GM18867 (cell line): ENCODE measurements around the gene SLC39A2.

Source experiments
- ATAC-seq: cut with Tn5 transposase; IDR thresholded peaks from one replicate; pipeline ENCODE4 v1.9.1; 2021; ENCODE audit warnings: mild to moderate bottlenecking, moderate library complexity; ENCODE audit not compliant: unreplicated experiment

The SLC39A2 gene

GRCh38 chr14:21043387-21043973 is 44.4 kb downstream of the SLC39A2 start:
- ATAC-seq = no peak

- ATAC-seq = no peak
Observed at GRCh38 chr14:21043974-21044618, 45.0 kb downstream of the SLC39A2 start.

GRCh38 chr14:21047378-21047781 is 48.3 kb downstream of the SLC39A2 start:
- ATAC-seq = no peak

GRCh38 chr14:21048638-21049037 is 49.5 kb downstream of the SLC39A2 start:
- no peak for ATAC-seq

GRCh38 chr14:21049271-21049673 is 50.2 kb downstream of the SLC39A2 start:
- ATAC-seq = no peak

GRCh38 chr14:21050597-21050996 is 51.5 kb downstream of the SLC39A2 start:
- no peak for ATAC-seq
